IMR-90 (cell line): ENCODE results near the gene IKZF3.

ENCODE experiments used
- CTCF ChIP-seq: conservative IDR thresholded peaks from 2 replicates; pipeline ENCODE4 v1.5.1; 2012; ENCODE audit warnings: mild to moderate bottlenecking, low read depth, low read length, improper control_type of control experiment
- ELK1 ChIP-seq: fragments of 150-350 bp; IDR thresholded peaks from 2 replicates; pipeline ENCODE4 v1.6.1; 2016; ENCODE audit warnings: low read depth, mild to moderate bottlenecking, low read length, moderate library complexity, borderline replicate concordance
- MAFK ChIP-seq: IDR thresholded peaks from 2 replicates; pipeline ENCODE4 v1.6.1; 2012; ENCODE audit warnings: low read depth, low read length, improper control_type of control experiment
- MXI1 ChIP-seq: IDR thresholded peaks from 2 replicates; pipeline ENCODE4 v1.6.1; 2012; ENCODE audit warnings: low read depth, mild to moderate bottlenecking, low read length, moderate library complexity, borderline replicate concordance
- RAD21 ChIP-seq: IDR thresholded peaks from 2 replicates; pipeline ENCODE4 v1.6.1; 2012; ENCODE audit warnings: low read length, improper control_type of control experiment
- RCOR1 ChIP-seq: IDR thresholded peaks from 2 replicates; pipeline ENCODE4 v1.6.1; 2012; ENCODE audit warnings: mild to moderate bottlenecking, low read length, improper control_type of control experiment; ENCODE audit not compliant: insufficient replicate concordance
- USF2 ChIP-seq: fragments of 150-350 bp; IDR thresholded peaks from 2 replicates; pipeline ENCODE4 v1.6.1; 2017; ENCODE audit warnings: mild to moderate bottlenecking, antibody characterized with exemption, low read length, low read depth

- TF ChIP-seq CTCF (no peak), RAD21 (no peak), USF2 (no peak), RCOR1 (no peak), MAFK (no peak), MXI1 (no peak), ELK1 (no peak)
Observed at GRCh38 chr17:39863918-39864746, at the start of gene IKZF3.
